ENCODE measurements around the gene SFSWAP.

The SFSWAP gene

DNA sequence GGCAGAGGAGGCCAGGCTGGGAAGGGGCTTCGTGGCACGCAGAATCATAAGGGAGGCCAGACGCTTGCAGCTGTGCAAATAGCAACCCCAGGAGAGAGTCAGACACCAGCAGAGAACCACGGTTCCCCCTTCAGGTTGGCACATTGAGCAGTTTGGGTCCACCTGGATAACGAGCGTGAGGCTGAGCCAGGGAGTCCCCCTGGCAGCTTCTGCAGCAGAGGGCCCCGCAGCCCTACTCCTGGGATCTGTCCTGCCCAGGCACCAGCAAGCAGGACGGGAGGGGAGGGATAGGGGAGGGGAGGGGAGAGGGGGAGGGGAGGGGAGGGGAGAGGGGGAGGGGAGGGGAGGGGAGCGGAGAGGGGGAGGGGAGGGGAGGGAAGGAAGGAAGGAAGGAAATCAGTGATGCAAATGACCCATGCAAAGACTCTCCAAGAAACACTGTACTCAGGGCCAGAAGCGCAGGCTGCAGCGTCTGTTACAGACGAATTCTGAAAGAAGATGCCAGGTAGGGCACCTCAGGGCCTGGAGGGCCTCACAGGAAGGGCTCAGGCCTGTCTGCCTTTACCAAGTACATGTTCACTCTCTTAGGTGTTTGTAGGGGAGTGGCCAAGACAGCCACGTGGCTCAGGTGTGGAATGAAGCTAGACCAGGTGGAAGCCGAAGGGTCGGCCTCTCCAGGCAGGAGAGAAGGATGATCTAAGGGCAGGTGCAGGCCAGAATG is 85.0 kb downstream of the SFSWAP start:
- Histone ChIP-seq H2AK5ac (ENCODE audit: low read length) (no peak overlapping the region), H3K36me3 (ENCODE audit: control insufficient read depth, insufficient read depth, low read length) (peaks cover 2% of the 10 kb centered on the region), H3K4me3 (ENCODE audit: low read length) (no peak overlapping the region), H3K4me2 (ENCODE audit: low read length) (no peak overlapping the region), H3K18ac (ENCODE audit: low read length) (no peak overlapping the region), H3K27ac (ENCODE audit: low read depth, low read length) (peak overlapping the region; percentile 9), H3K79me2 (ENCODE audit: control insufficient read depth, insufficient read depth, low read length) (no peaks in the 10 kb centered on the region), H2BK5ac (ENCODE audit: low read length) (no peak overlapping the region), H3K56ac (ENCODE audit: low read length) (peak overlapping the region; percentile 70), H2BK120ac (ENCODE audit: low read depth, low read length) (no peak overlapping the region), H3K9ac (ENCODE audit: low read length) (peak overlapping the region; percentile 37), H3K4ac (ENCODE audit: low read depth, low read length) (no peak overlapping the region), H3K4me1 (ENCODE audit: control insufficient read depth, low read depth, low read length) (peaks cover 5% of the 10 kb centered on the region), H4K5ac (ENCODE audit: low read length) (no peak overlapping the region), H3K23ac (ENCODE audit: low read length) (peak overlapping the region; percentile 35), H3K27me3 (ENCODE audit: insufficient read depth, low read length, poor library complexity) (no peaks in the 10 kb centered on the region), H4K8ac (ENCODE audit: low read depth, low read length) (no peak overlapping the region), H2BK15ac (replicated peaks; ENCODE audit: low read depth) (no peak overlapping the region), H3K79me1 (ENCODE audit: low read length) (no peaks in the 10 kb centered on the region)
- no CpG with 5 or more reads among the region's 15 CpGs for WGBS (ENCODE audit: extremely low coverage, insufficient coverage, low lambda C conversion rate)
- peak; percentile 75 for DNase-seq

DNA sequence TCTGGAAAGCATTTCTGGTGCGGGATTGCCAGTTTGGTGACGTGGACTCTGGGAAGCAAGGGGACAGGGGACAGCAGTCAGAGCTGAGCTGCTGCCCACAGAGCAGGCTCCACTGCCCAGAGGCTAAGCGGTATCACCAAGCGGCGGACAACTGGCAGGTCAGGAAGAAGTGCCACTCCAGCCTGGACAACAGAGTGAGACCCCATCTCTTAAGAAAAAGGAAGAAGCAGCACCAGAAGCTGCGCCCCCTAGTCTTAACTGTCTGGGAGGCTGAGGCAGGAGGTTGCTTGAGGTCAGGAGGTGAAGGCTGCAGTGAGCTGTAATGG is 85.5 kb downstream of the SFSWAP start:
- H3K4me2 ChIP-seq (ENCODE audit: low read length) = no peak overlapping the region
- DNase-seq = no peak
- no peak overlapping the region for H2BK15ac ChIP-seq (replicated peaks; ENCODE audit: low read depth)
- peaks cover 5% of the 10 kb centered on the region for H3K4me1 ChIP-seq (ENCODE audit: control insufficient read depth, low read depth, low read length)
- H3K36me3 ChIP-seq (ENCODE audit: control insufficient read depth, insufficient read depth, low read length) = peaks cover 2% of the 10 kb centered on the region
- peak overlapping the region; percentile 35 for H3K23ac ChIP-seq (ENCODE audit: low read length)
- H2BK5ac ChIP-seq (ENCODE audit: low read length) = no peak overlapping the region
- WGBS (ENCODE audit: extremely low coverage, insufficient coverage, low lambda C conversion rate) = no CpG with 5 or more reads among the region's 6 CpGs
- H3K27me3 ChIP-seq (ENCODE audit: insufficient read depth, low read length, poor library complexity) = no peaks in the 10 kb centered on the region
- H3K79me1 ChIP-seq (ENCODE audit: low read length) = no peaks in the 10 kb centered on the region
- H3K27ac ChIP-seq (ENCODE audit: low read depth, low read length) = peak overlapping the region; percentile 9
- no peak overlapping the region for H3K9ac ChIP-seq (ENCODE audit: low read length)
- no peak overlapping the region for H3K4me3 ChIP-seq (ENCODE audit: low read length)
- H3K79me2 ChIP-seq (ENCODE audit: control insufficient read depth, insufficient read depth, low read length) = no peaks in the 10 kb centered on the region
- H4K5ac ChIP-seq (ENCODE audit: low read length) = no peak overlapping the region
- no peak overlapping the region for H2AK5ac ChIP-seq (ENCODE audit: low read length)
- H3K18ac ChIP-seq (ENCODE audit: low read length) = no peak overlapping the region
- H2BK120ac ChIP-seq (ENCODE audit: low read depth, low read length) = no peak overlapping the region
- no peak overlapping the region for H4K8ac ChIP-seq (ENCODE audit: low read depth, low read length)
- H3K4ac ChIP-seq (ENCODE audit: low read depth, low read length) = no peak overlapping the region
- peak overlapping the region; percentile 70 for H3K56ac ChIP-seq (ENCODE audit: low read length)

DNA sequence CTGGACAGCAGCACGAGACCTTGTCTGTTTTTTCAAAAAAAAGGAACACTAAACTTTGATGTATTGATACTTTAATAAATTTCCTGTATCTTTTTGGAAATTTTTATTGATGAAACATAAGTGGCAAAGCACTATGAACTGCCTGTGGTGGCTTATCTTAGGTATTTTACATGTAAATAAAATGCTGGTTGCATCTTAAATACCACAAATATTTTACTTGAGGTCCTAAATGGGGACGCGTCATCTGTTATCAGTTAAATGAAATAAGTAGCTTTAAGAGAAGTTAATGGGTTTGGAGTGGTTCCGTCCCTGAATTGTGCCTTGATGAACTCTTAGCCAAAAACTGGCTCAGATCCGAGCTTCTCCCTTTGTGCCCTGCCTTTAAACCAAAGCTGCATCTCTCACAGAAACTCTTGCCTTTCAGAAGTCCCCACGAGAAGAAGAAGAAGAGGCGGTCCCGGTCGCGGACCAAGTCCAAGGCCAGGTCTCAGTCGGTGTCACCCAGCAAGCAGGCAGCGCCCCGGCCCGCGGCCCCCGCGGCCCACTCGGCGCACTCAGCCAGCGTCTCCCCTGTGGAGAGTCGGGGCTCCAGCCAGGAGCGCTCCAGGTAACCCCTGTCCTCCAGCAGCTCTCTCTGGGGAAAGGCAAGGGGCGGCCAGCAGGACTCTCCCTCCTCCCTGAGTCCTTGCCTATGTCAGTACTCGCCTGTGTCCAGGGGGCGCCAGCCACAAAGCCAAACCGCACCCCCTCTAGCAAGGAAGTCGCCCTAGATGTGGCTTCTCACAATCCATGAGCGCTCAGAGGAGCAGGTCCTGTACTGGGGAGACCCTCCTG is 86.1 kb downstream of the SFSWAP start:
- Histone ChIP-seq H4K5ac (ENCODE audit: low read length) (no peak overlapping the region), H3K79me2 (ENCODE audit: control insufficient read depth, insufficient read depth, low read length) (no peaks in the 10 kb centered on the region), H3K79me1 (ENCODE audit: low read length) (no peaks in the 10 kb centered on the region), H3K4me1 (ENCODE audit: control insufficient read depth, low read depth, low read length) (peaks cover 5% of the 10 kb centered on the region), H3K36me3 (ENCODE audit: control insufficient read depth, insufficient read depth, low read length) (no peaks in the 10 kb centered on the region), H2BK120ac (ENCODE audit: low read depth, low read length) (no peak overlapping the region), H3K56ac (ENCODE audit: low read length) (no peak overlapping the region), H3K4me2 (ENCODE audit: low read length) (no peak overlapping the region), H3K9ac (ENCODE audit: low read length) (no peak overlapping the region), H3K4me3 (ENCODE audit: low read length) (no peak overlapping the region), H3K23ac (ENCODE audit: low read length) (no peak overlapping the region), H2AK5ac (ENCODE audit: low read length) (no peak overlapping the region), H2BK5ac (ENCODE audit: low read length) (no peak overlapping the region), H3K27me3 (ENCODE audit: insufficient read depth, low read length, poor library complexity) (no peaks in the 10 kb centered on the region), H3K4ac (ENCODE audit: low read depth, low read length) (no peak overlapping the region), H2BK15ac (replicated peaks; ENCODE audit: low read depth) (no peak overlapping the region), H4K8ac (ENCODE audit: low read depth, low read length) (no peak overlapping the region), H3K18ac (ENCODE audit: low read length) (no peak overlapping the region), H3K27ac (ENCODE audit: low read depth, low read length) (no peak overlapping the region)
- DNase-seq = peak; percentile 58
- WGBS (ENCODE audit: extremely low coverage, insufficient coverage, low lambda C conversion rate) = no CpG with 5 or more reads among the region's 28 CpGs

DNA sequence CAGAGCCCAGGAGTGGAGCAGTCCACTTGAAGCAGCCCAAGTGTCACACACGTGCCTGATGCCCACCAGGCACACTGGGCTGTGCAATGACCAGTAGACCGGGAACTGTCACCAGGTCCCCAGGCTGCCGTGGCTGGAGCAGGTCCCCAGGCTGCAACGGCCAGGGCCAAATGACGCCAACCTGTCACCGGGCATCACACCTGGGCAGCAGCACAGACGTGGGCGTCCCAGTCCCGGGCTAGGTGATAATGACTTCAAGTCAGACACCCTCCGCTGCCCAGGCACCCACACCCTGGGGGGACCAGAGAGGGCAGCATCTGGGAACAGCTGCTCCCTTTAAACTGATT is 86.7 kb downstream of the SFSWAP start:
- H3K23ac ChIP-seq (ENCODE audit: low read length) = no peak overlapping the region
- no peak overlapping the region for H2BK15ac ChIP-seq (replicated peaks; ENCODE audit: low read depth)
- peaks cover 5% of the 10 kb centered on the region for H3K4me1 ChIP-seq (ENCODE audit: control insufficient read depth, low read depth, low read length)
- no peak overlapping the region for H3K27ac ChIP-seq (ENCODE audit: low read depth, low read length)
- no peak overlapping the region for H2BK5ac ChIP-seq (ENCODE audit: low read length)
- H3K4ac ChIP-seq (ENCODE audit: low read depth, low read length) = no peak overlapping the region
- DNase-seq = no peak
- no peaks in the 10 kb centered on the region for H3K79me1 ChIP-seq (ENCODE audit: low read length)
- no peak overlapping the region for H2AK5ac ChIP-seq (ENCODE audit: low read length)
- no peak overlapping the region for H3K4me2 ChIP-seq (ENCODE audit: low read length)
- no peaks in the 10 kb centered on the region for H3K27me3 ChIP-seq (ENCODE audit: insufficient read depth, low read length, poor library complexity)
- H4K8ac ChIP-seq (ENCODE audit: low read depth, low read length) = no peak overlapping the region
- H3K4me3 ChIP-seq (ENCODE audit: low read length) = no peak overlapping the region
- WGBS (ENCODE audit: extremely low coverage, insufficient coverage, low lambda C conversion rate) = no CpG with 5 or more reads among the region's 10 CpGs
- no peak overlapping the region for H3K9ac ChIP-seq (ENCODE audit: low read length)
- no peaks in the 10 kb centered on the region for H3K36me3 ChIP-seq (ENCODE audit: control insufficient read depth, insufficient read depth, low read length)
- no peaks in the 10 kb centered on the region for H3K79me2 ChIP-seq (ENCODE audit: control insufficient read depth, insufficient read depth, low read length)
- no peak overlapping the region for H3K56ac ChIP-seq (ENCODE audit: low read length)
- H3K18ac ChIP-seq (ENCODE audit: low read length) = no peak overlapping the region
- no peak overlapping the region for H4K5ac ChIP-seq (ENCODE audit: low read length)
- no peak overlapping the region for H2BK120ac ChIP-seq (ENCODE audit: low read depth, low read length)

DNA sequence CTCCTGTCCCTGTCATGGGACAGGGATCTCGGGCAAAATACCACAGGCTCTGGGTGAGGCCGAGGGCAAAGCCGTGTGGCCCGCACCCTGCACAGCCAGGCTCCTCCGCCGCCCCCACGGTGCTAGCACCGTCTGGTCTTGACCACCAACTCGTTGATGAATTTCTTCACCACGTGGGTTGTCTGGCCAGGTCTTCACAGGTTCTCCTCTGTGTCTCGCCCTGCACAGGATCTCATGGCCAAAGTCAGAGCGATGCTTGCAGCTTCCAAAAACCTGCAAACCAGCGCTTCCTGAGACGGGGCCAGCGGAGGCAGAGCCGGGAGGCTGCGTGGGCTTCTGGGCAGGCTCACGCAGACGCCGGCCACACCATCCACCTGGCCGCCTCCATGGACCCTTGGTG is 88.3 kb downstream of the SFSWAP start:
- H3K4me2 ChIP-seq (ENCODE audit: low read length) = no peak overlapping the region
- no peaks in the 10 kb centered on the region for H3K79me1 ChIP-seq (ENCODE audit: low read length)
- H2AK5ac ChIP-seq (ENCODE audit: low read length) = no peak overlapping the region
- H3K79me2 ChIP-seq (ENCODE audit: control insufficient read depth, insufficient read depth, low read length) = no peaks in the 10 kb centered on the region
- H3K56ac ChIP-seq (ENCODE audit: low read length) = no peak overlapping the region
- no peak overlapping the region for H4K5ac ChIP-seq (ENCODE audit: low read length)
- peaks cover 5% of the 10 kb centered on the region for H3K4me1 ChIP-seq (ENCODE audit: control insufficient read depth, low read depth, low read length)
- H2BK15ac ChIP-seq (replicated peaks; ENCODE audit: low read depth) = no peak overlapping the region
- H4K8ac ChIP-seq (ENCODE audit: low read depth, low read length) = no peak overlapping the region
- H2BK5ac ChIP-seq (ENCODE audit: low read length) = no peak overlapping the region
- DNase-seq = no peak
- no CpG with 5 or more reads among the region's 21 CpGs for WGBS (ENCODE audit: extremely low coverage, insufficient coverage, low lambda C conversion rate)
- H3K4me3 ChIP-seq (ENCODE audit: low read length) = no peak overlapping the region
- no peak overlapping the region for H3K23ac ChIP-seq (ENCODE audit: low read length)
- H3K27ac ChIP-seq (ENCODE audit: low read depth, low read length) = no peak overlapping the region
- H3K4ac ChIP-seq (ENCODE audit: low read depth, low read length) = no peak overlapping the region
- no peak overlapping the region for H3K9ac ChIP-seq (ENCODE audit: low read length)
- no peaks in the 10 kb centered on the region for H3K27me3 ChIP-seq (ENCODE audit: insufficient read depth, low read length, poor library complexity)
- no peak overlapping the region for H3K18ac ChIP-seq (ENCODE audit: low read length)
- no peaks in the 10 kb centered on the region for H3K36me3 ChIP-seq (ENCODE audit: control insufficient read depth, insufficient read depth, low read length)
- H2BK120ac ChIP-seq (ENCODE audit: low read depth, low read length) = no peak overlapping the region

Measured in mesendoderm (in vitro differentiated cells).